Measurements from ENCODE around the gene AR.

GRCh38 chrX:67558267-67558666, 14.4 kb downstream of the AR start:
- TF ChIP-seq EZH2 (IDR thresholded peaks at IDR 0.05; ENCODE audit: borderline replicate concordance, insufficient read depth, low read depth, low read length, poor library complexity, severe bottlenecking) (no peak), CTCF (IDR thresholded peaks at IDR 0.05) (no peak)

Data from B cell (primary cell).